PFSK-1 (cell line): ENCODE measurements around the gene TMPRSS7.

ENCODE experiments used
- FOXP2 ChIP-seq: optimal IDR thresholded peaks from 2 replicates; pipeline ENCODE3; 2011; ENCODE audit warnings: borderline replicate concordance, control low read depth, inconsistent platforms; ENCODE audit not compliant: insufficient read depth; ENCODE audit errors: extremely low read length, extremely low read depth
- POLR2AphosphoS5 ChIP-seq: IDR thresholded peaks from 2 replicates; pipeline ENCODE4 v1.6.1; 2012; ENCODE audit warnings: low read depth, mild to moderate bottlenecking, control low read depth, low read length, moderate library complexity
- TAF1 ChIP-seq: IDR thresholded peaks from 2 replicates; pipeline ENCODE4 v1.6.1; 2012; ENCODE audit warnings: low read length, control low read depth, borderline replicate concordance; ENCODE audit not compliant: insufficient read depth
- TF ChIP-seq, protein P1 (sequence below), 2 experiments: IDR thresholded peaks; 2 replicates each; pipeline versions ENCODE4 v1.6.1 to v1.8.0; 2011 to 2012; ENCODE audit warnings: low read depth in 2 of 2, low read length in 2 of 2, control low read depth in 1 of 2, inconsistent platforms in 1 of 2, mild to moderate bottlenecking in 1 of 2, moderate library complexity in 1 of 2; ENCODE audit not compliant: insufficient read depth in 1 of 2

DNA sequence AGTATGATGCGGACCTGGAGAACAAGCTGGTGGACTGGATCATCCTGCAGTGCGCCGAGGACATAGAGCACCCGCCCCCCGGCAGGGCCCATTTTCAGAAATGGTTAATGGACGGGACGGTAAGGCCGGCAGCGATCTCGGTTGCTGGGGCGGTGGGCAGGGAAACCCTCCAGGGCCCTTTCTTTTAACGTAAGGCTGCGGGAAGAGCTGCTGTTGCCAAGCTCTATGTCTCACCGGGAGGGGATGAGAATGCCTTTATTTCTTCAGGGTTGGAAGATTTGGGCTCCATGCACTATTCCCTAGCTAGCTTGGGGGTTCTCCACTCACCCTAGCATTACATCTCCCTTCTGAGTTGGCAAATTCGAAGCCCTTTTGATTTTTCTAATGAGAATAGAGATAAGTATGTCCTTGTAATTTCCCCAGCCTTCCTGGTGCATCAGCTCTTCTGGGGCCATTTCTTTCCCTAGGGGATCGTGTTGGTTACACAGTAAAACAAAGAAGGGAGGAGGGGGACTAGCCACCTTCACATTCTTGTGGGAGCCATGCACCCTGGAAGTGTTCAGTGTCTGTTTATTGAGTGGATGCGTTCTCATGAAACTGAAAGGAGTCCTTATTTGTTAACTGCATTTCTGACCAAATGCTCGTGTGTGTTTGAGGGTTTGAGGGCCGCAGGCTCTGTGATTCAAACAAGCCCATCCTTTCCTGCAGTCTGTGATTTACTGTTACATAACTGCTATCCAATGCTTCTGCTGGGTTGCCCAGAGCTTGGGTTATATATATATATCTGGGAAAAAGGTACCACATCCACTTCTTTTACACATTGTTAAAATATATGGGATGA, 34.8 kb upstream of the TMPRSS7 start:
- TF ChIP-seq POLR2AphosphoS5 (no peak), TAF1 (no peak), FOXP2 (no peak)
- TF ChIP-seq, protein P1, sequence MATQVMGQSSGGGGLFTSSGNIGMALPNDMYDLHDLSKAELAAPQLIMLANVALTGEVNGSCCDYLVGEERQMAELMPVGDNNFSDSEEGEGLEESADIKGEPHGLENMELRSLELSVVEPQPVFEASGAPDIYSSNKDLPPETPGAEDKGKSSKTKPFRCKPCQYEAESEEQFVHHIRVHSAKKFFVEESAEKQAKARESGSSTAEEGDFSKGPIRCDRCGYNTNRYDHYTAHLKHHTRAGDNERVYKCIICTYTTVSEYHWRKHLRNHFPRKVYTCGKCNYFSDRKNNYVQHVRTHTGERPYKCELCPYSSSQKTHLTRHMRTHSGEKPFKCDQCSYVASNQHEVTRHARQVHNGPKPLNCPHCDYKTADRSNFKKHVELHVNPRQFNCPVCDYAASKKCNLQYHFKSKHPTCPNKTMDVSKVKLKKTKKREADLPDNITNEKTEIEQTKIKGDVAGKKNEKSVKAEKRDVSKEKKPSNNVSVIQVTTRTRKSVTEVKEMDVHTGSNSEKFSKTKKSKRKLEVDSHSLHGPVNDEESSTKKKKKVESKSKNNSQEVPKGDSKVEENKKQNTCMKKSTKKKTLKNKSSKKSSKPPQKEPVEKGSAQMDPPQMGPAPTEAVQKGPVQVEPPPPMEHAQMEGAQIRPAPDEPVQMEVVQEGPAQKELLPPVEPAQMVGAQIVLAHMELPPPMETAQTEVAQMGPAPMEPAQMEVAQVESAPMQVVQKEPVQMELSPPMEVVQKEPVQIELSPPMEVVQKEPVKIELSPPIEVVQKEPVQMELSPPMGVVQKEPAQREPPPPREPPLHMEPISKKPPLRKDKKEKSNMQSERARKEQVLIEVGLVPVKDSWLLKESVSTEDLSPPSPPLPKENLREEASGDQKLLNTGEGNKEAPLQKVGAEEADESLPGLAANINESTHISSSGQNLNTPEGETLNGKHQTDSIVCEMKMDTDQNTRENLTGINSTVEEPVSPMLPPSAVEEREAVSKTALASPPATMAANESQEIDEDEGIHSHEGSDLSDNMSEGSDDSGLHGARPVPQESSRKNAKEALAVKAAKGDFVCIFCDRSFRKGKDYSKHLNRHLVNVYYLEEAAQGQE (IDR thresholded peaks at IDR 0.05; ENCODE audit: insufficient read depth in 1 of 2, low read depth in 2 of 2, low read length in 2 of 2) = no peak
